22Rv1 (cell line): Measurements from ENCODE around the gene MYF6.

ENCODE experiments used
- H3K27ac ChIP-seq: fragments of 450-650 bp; 2 replicates; pipeline ENCODE4 v1.5.1; 2017
- CTCF ChIP-seq: fragments of 450-650 bp; IDR thresholded peaks from 2 replicates; pipeline ENCODE4 v1.5.1; 2017; ENCODE audit warnings: mild to moderate bottlenecking
- ZFX ChIP-seq: fragments of 450-650 bp; IDR thresholded peaks from 2 replicates; pipeline ENCODE4 v1.6.1; 2017; ENCODE audit warnings: antibody characterized with exemption, borderline replicate concordance

The MYF6 gene

GRCh38 chr12:80697270-80697887 lies 10.1 kb upstream of the MYF6 start:
- no peak overlapping the region for H3K27ac ChIP-seq
- TF ChIP-seq CTCF: no peak
- no peak for TF ChIP-seq ZFX

- no peak overlapping the region for H3K27ac ChIP-seq
- TF ChIP-seq CTCF (no peak), ZFX (no peak)
Measured at GRCh38 chr12:80698256-80698655, 9.2 kb upstream of the MYF6 start.

- TF ChIP-seq CTCF (no peak), ZFX (no peak)
- no peak overlapping the region for H3K27ac ChIP-seq
Measured at GRCh38 chr12:80698847-80699542, 8.4 kb upstream of the MYF6 start.

GRCh38 chr12:80700327-80700726 lies 7.1 kb upstream of the MYF6 start:
- TF ChIP-seq ZFX: no peak
- no peak for TF ChIP-seq CTCF
- H3K27ac ChIP-seq: no peak overlapping the region

- TF ChIP-seq ZFX (no peak), CTCF (no peak)
- H3K27ac ChIP-seq: no peak overlapping the region
Measured at GRCh38 chr12:80701388-80701787, 6.0 kb upstream of the MYF6 start.

- TF ChIP-seq ZFX (no peak), CTCF (no peak)
- no peak overlapping the region for H3K27ac ChIP-seq
Measured at GRCh38 chr12:80702889-80703805, 4.3 kb upstream of the MYF6 start.

- H3K27ac ChIP-seq: no peak overlapping the region
- TF ChIP-seq ZFX (no peak), CTCF (no peak)
Measured at GRCh38 chr12:80704420-80704819, 3.0 kb upstream of the MYF6 start.
